Measurements from ENCODE around the gene MYH9.
A peak's percentile ranks its signal among the peaks of the same experiment; 100 is the strongest.

The MYH9 gene

GRCh38 chr22:36367479-36367878, 20.3 kb downstream of the MYH9 start:
- DNase-seq (ENCODE audit: low spot score): no peak

- no peak for DNase-seq (ENCODE audit: low spot score)
These were observed 20.7 kb downstream of the MYH9 start for GRCh38 chr22:36367066-36367465.

- no peak for DNase-seq (ENCODE audit: low spot score)
These were observed 21.5 kb downstream of the MYH9 start for GRCh38 chr22:36366291-36366708.

- DNase-seq (ENCODE audit: low spot score): no peak
These were observed 22.8 kb downstream of the MYH9 start for GRCh38 chr22:36365020-36365411.

GRCh38 chr22:36364255-36365019, 23.3 kb downstream of the MYH9 start:
- DNase-seq (ENCODE audit: low spot score): no peak

GRCh38 chr22:36363349-36363981, 24.3 kb downstream of the MYH9 start:
- DNase-seq (ENCODE audit: low spot score): no peak

GRCh38 chr22:36362932-36363331, 24.8 kb downstream of the MYH9 start:
- DNase-seq (ENCODE audit: low spot score): no peak

- no peak for DNase-seq (ENCODE audit: low spot score)
These were observed 25.7 kb downstream of the MYH9 start for GRCh38 chr22:36362075-36362474.

- DNase-seq (ENCODE audit: low spot score): no peak
These were observed 26.8 kb downstream of the MYH9 start for GRCh38 chr22:36360871-36361383.

GRCh38 chr22:36360011-36360410, 27.8 kb downstream of the MYH9 start:
- no peak for DNase-seq (ENCODE audit: low spot score)

GRCh38 chr22:36359470-36359996, 28.2 kb downstream of the MYH9 start:
- no peak for DNase-seq (ENCODE audit: low spot score)

GRCh38 chr22:36358533-36359469, 29.0 kb downstream of the MYH9 start:
- no peak for DNase-seq (ENCODE audit: low spot score)

GRCh38 chr22:36356708-36357624, 30.8 kb downstream of the MYH9 start:
- DNase-seq (ENCODE audit: low spot score): no peak

- DNase-seq (ENCODE audit: low spot score): no peak
These were observed 31.9 kb downstream of the MYH9 start for GRCh38 chr22:36355894-36356293.

- DNase-seq (ENCODE audit: low spot score): no peak
These were observed 32.4 kb downstream of the MYH9 start for GRCh38 chr22:36355362-36355761.

- DNase-seq (ENCODE audit: low spot score): no peak
These were observed 34.8 kb downstream of the MYH9 start for GRCh38 chr22:36352803-36353507.

- DNase-seq (ENCODE audit: low spot score): no peak
These were observed 35.6 kb downstream of the MYH9 start for GRCh38 chr22:36351921-36352802.

- DNase-seq (ENCODE audit: low spot score): peak; percentile 55
These were observed 36.8 kb downstream of the MYH9 start for GRCh38 chr22:36350751-36351594.

All from pons (tissue), 1 donor.